NOMO-1 treated with DMSO at 0.1 percent for 48 hours (cell line): Measurements from ENCODE around the gene WAPL.
"Not testable (repeated sequence)": the region's sequence is repeated elsewhere in the genome, so short reads cannot be mapped to it uniquely, and the experiment has no call there.

ENCODE experiments used
- DNase-seq: peaks from one replicate; lab custom pipeline; 2025; ENCODE audit not compliant: unreplicated experiment; lab: John Stamatoyannopoulos, UW

WAPL gene

DNA sequence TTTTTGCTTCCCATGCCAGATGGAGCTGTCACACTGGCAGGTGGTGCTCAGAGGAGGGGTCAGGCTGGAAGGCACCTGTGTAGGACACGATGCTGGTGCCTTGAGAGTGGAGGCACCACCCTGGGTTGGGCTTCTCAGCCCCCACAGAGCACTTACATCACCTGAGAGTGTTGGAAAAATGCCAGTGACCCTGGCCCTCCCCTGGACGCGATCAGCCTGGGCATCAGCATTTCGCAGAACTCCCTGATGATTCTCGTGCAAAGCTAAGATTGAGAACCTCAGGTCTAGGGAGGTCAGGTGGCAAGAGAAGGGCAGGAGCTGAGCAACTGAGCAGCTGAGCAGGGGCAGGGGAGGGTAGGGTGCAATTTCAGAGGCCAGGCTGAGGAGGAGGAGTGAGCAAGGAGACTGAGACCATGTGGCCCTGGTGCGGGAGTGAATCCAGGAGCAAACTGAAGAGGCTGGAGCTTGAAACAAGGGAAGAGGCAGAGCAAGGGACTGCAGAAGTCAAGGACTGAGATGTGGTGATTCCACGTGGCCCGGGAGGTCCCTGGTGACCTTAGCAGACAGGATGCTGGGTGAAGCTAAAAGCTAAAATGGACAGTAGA is 130.3 kb downstream of the WAPL start:
- no peak for DNase-seq

DNA sequence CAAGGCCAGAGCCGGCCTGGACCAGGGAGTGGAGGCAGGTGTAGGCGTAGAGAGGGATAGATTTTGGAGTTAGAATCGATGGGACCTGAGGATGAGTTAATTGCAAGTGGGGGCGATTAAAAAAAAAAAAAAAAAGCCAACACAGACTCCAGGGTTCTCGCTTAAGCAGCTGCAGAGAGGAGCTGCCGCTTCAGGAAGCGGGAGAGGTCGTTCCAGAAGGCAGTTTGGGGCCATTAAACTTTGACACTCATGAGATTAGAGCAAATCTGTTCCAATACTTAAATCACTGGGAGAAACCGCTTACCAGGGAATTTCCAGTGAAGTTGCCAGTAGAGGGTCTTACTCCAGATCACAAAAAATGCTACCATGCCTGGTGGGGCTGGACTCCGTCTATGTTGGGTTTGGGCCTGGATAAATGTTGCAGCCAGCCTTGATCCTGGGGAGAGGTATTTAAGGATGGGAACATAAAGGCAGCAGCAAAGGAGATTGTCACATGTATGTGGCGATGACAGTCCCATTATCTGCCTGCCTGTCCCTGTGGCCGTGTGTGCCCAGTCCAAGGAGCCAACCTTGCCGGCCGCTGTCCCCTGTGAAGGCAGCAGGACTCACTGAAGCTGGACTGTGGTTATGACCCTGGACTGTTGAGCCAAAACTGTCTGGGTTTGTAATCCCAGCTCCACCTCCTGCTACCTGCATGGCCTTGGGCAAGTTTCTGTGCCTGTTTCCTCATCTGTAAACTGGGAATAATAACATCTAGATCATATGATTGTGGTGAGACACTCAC is 131.1 kb downstream of the WAPL start:
- no peak for DNase-seq

GRCh38 chr10:86389441-86390193 is 132.0 kb downstream of the WAPL start:
- DNase-seq = no peak

- DNase-seq = not testable (repeated sequence)
These were observed 132.5 kb downstream of the WAPL start for GRCh38 chr10:86389109-86389440.

- no peak for DNase-seq
These were observed 133.4 kb downstream of the WAPL start for GRCh38 chr10:86388119-86388704.

GRCh38 chr10:86387178-86387794 is 134.3 kb downstream of the WAPL start:
- DNase-seq = no peak

GRCh38 chr10:86385806-86386205 is 135.8 kb downstream of the WAPL start:
- no peak for DNase-seq
